Ishikawa (cell line): ENCODE data around the gene PNLIPRP2.

ENCODE experiments used
- CEBPB ChIP-seq: IDR thresholded peaks from 2 replicates; pipeline ENCODE4 v1.6.1; 2012
- CREB1 ChIP-seq: IDR thresholded peaks from 2 replicates; pipeline ENCODE4 v1.6.1; 2012; ENCODE audit warnings: low read depth
- EGR1 ChIP-seq: IDR thresholded peaks from 2 replicates; pipeline ENCODE4 v1.6.1; 2012
- EP300 ChIP-seq: IDR thresholded peaks from 2 replicates; pipeline ENCODE4 v1.6.1; 2012; ENCODE audit warnings: borderline replicate concordance
- FOXM1 ChIP-seq: IDR thresholded peaks from 2 replicates; pipeline ENCODE4 v1.6.1; 2012; ENCODE audit warnings: low read depth, borderline replicate concordance
- NFIC ChIP-seq: IDR thresholded peaks from 2 replicates; pipeline ENCODE4 v1.6.1; 2012
- RAD21 ChIP-seq: IDR thresholded peaks from 2 replicates; pipeline ENCODE4 v1.6.1; 2012; ENCODE audit warnings: low read depth
- TAF1 ChIP-seq: IDR thresholded peaks from 2 replicates; pipeline ENCODE4 v1.6.1; 2012; ENCODE audit warnings: low read depth, mild to moderate bottlenecking
- TCF12 ChIP-seq: IDR thresholded peaks from 2 replicates; pipeline ENCODE4 v1.6.1; 2012; ENCODE audit warnings: low read depth
- TEAD4 ChIP-seq: IDR thresholded peaks from 2 replicates; pipeline ENCODE4 v1.6.1; 2012
- YY1 ChIP-seq: IDR thresholded peaks from 2 replicates; pipeline ENCODE4 v1.6.1; 2012; ENCODE audit warnings: low read depth
- ZBTB7A ChIP-seq: IDR thresholded peaks from 2 replicates; pipeline ENCODE4 v1.6.1; 2012; ENCODE audit warnings: low read depth
- TF ChIP-seq, protein P1 (sequence below): IDR thresholded peaks from 2 replicates; pipeline ENCODE4 v1.6.1; 2012; ENCODE audit warnings: low read depth, mild to moderate bottlenecking
- TF ChIP-seq, protein P2 (sequence below): IDR thresholded peaks from 2 replicates; pipeline ENCODE4 v1.6.1; 2012
- TF ChIP-seq, protein P3 (sequence below): IDR thresholded peaks from 2 replicates; pipeline ENCODE4 v1.6.1; 2012

The PNLIPRP2 gene

DNA sequence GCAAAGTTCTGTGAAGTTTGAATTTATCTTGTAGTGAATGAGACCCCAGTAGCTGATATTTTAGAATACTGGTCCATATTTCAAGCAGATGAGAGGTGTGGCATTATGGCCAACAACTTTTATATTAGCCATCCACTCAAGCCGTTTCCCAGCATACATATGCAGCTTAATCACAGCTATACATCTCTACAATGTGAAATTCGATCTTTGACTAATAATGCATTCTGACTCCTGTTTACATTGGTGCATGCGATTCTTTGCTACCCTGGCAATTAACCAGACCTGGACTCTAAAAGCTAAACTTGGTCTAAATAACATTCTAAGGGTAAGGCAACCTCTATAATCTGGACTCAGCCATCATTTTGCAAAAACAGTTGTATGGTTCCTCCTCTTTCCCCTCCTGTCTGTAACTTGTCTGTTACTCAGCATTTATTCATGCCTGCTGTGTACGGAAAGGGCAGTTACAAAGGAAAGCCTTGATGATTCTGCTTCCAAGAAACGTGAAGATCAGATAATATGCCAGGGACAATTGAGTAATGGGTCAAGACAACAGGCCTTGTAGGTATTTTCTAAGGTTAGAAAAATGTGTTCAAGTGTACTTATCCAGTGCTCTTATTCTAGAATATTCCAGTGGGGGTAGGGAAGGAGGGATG, 50.6 kb downstream of the PNLIPRP2 start:
- no peak for TF ChIP-seq YY1
- no peak for TF ChIP-seq EGR1
- TF ChIP-seq, protein P1, sequence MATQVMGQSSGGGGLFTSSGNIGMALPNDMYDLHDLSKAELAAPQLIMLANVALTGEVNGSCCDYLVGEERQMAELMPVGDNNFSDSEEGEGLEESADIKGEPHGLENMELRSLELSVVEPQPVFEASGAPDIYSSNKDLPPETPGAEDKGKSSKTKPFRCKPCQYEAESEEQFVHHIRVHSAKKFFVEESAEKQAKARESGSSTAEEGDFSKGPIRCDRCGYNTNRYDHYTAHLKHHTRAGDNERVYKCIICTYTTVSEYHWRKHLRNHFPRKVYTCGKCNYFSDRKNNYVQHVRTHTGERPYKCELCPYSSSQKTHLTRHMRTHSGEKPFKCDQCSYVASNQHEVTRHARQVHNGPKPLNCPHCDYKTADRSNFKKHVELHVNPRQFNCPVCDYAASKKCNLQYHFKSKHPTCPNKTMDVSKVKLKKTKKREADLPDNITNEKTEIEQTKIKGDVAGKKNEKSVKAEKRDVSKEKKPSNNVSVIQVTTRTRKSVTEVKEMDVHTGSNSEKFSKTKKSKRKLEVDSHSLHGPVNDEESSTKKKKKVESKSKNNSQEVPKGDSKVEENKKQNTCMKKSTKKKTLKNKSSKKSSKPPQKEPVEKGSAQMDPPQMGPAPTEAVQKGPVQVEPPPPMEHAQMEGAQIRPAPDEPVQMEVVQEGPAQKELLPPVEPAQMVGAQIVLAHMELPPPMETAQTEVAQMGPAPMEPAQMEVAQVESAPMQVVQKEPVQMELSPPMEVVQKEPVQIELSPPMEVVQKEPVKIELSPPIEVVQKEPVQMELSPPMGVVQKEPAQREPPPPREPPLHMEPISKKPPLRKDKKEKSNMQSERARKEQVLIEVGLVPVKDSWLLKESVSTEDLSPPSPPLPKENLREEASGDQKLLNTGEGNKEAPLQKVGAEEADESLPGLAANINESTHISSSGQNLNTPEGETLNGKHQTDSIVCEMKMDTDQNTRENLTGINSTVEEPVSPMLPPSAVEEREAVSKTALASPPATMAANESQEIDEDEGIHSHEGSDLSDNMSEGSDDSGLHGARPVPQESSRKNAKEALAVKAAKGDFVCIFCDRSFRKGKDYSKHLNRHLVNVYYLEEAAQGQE: no peak
- TF ChIP-seq ZBTB7A: no peak
- TF ChIP-seq TEAD4: no peak
- TF ChIP-seq CREB1: no peak
- TF ChIP-seq EP300: no peak
- TF ChIP-seq CEBPB: no peak
- no peak for TF ChIP-seq RAD21
- TF ChIP-seq TAF1: no peak
- no peak for TF ChIP-seq FOXM1
- TF ChIP-seq, protein P2, sequence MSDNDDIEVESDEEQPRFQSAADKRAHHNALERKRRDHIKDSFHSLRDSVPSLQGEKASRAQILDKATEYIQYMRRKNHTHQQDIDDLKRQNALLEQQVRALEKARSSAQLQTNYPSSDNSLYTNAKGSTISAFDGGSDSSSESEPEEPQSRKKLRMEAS: no peak

DNA sequence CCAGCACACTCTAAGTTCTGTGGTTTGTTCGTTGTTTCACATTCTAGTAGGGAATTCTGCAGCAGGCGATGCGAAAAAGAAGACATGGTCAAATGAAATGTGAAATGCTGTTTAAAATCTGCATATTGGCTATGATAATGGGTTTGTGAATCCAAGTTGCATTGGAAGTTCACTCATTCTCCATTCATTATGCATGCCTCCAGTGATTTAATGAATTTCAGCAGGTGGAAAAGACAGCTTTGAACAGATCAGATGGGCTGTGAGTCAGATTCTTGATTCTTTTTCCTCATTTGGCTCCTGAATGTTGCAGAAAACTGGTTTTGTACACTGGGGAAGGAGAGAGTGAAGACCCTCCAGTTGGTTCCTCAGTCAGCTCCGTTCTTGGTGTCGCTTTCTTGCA, 52.1 kb downstream of the PNLIPRP2 start:
- TF ChIP-seq TCF12: no peak
- no peak for TF ChIP-seq EP300
- TF ChIP-seq, protein P2: no peak
- TF ChIP-seq, protein P1: no peak
- no peak for TF ChIP-seq TAF1
- TF ChIP-seq EGR1: no peak
- TF ChIP-seq CREB1: no peak
- TF ChIP-seq FOXM1: no peak
- no peak for TF ChIP-seq TEAD4
- no peak for TF ChIP-seq ZBTB7A
- TF ChIP-seq YY1: no peak
- TF ChIP-seq NFIC: no peak
- no peak for TF ChIP-seq RAD21
- TF ChIP-seq, protein P3, sequence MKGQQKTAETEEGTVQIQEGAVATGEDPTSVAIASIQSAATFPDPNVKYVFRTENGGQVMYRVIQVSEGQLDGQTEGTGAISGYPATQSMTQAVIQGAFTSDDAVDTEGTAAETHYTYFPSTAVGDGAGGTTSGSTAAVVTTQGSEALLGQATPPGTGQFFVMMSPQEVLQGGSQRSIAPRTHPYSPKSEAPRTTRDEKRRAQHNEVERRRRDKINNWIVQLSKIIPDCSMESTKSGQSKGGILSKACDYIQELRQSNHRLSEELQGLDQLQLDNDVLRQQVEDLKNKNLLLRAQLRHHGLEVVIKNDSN: no peak
- TF ChIP-seq CEBPB: no peak

DNA sequence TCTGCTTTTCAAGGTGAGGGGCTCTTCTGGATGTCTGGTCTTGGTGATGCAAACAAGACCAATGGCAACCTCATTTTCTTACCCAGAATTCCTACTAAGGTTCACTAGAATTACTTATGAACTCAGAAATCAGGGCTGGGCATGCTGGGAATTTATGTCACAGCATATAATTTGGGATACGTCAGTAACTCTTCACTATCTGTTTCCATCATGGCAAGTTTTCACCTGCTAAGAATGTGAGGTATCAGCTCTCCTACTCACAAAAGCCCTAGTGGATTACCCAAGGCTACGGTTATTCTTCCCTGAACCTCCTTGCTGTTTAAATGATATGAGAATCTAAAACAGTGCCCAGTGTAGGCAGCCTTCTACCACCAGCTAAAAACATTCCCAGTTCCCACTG, 53.1 kb downstream of the PNLIPRP2 start:
- TF ChIP-seq CEBPB (no peak), FOXM1 (no peak), TEAD4 (no peak), RAD21 (no peak), TAF1 (no peak), TCF12 (no peak), NFIC (no peak), CREB1 (no peak)
- TF ChIP-seq, protein P3: no peak

DNA sequence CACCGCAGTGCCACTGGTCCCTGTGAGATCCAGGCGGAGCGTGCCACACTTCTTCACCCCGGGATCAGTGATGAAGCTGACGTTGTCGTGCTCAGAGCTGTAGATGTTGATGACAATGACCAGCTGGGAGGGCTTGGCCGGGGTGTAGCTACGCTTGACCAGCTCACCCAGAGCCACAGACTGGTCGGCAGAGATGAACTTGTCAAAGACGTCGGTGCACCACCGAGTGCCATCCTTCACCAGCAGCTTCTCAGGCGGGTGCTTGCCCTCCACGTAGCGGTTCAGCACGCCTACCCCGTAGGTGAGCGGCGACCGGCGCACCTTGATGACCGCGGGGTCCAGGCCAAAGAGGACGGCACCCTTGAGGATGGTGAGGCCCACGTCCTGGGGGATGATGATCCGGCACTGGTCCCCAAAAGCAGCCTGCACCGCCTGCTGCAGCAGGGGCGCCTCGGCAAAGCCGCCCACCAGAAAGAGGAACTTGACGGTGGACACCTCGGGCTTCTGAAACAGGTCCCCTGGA, 54.2 kb downstream of the PNLIPRP2 start:
- no peak for TF ChIP-seq CEBPB
- TF ChIP-seq FOXM1: no peak
- no peak for TF ChIP-seq TCF12
- TF ChIP-seq, protein P2: no peak
- TF ChIP-seq EGR1: no peak
- TF ChIP-seq RAD21: no peak
- TF ChIP-seq, protein P3: no peak
- TF ChIP-seq TAF1: no peak
- no peak for TF ChIP-seq NFIC

DNA sequence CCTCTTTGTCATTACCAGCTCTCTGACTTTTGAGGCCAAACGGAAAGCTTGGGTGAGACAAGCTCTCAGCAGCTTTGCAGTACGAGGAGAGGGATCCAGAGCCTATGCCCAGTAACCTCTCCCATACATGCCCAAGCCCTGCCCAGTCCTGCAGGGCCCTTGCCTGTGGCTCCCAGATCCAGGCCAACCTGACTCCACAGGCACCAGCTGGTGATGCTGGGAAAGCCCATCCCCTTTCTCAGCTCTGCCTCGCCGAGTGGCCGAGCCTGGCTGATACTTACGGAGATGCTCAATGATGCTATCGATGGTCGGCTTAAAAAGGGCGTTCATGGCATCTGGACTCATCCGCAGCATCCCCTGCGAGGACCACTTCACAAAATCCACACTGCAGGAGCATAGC, 55.4 kb downstream of the PNLIPRP2 start:
- no peak for TF ChIP-seq NFIC
- no peak for TF ChIP-seq TEAD4
- TF ChIP-seq YY1: no peak
- TF ChIP-seq, protein P1: no peak
- no peak for TF ChIP-seq CEBPB
- no peak for TF ChIP-seq RAD21
- no peak for TF ChIP-seq CREB1
- no peak for TF ChIP-seq TCF12
- TF ChIP-seq, protein P3: no peak
- TF ChIP-seq TAF1: no peak
- TF ChIP-seq EGR1: no peak
- TF ChIP-seq ZBTB7A: no peak
- TF ChIP-seq EP300: no peak
- TF ChIP-seq, protein P2: no peak
- no peak for TF ChIP-seq FOXM1
